Measurements from ENCODE around the gene PLVAP.
A peak's percentile ranks its signal among the peaks of the same experiment; 100 is the strongest.

The PLVAP gene

DNA sequence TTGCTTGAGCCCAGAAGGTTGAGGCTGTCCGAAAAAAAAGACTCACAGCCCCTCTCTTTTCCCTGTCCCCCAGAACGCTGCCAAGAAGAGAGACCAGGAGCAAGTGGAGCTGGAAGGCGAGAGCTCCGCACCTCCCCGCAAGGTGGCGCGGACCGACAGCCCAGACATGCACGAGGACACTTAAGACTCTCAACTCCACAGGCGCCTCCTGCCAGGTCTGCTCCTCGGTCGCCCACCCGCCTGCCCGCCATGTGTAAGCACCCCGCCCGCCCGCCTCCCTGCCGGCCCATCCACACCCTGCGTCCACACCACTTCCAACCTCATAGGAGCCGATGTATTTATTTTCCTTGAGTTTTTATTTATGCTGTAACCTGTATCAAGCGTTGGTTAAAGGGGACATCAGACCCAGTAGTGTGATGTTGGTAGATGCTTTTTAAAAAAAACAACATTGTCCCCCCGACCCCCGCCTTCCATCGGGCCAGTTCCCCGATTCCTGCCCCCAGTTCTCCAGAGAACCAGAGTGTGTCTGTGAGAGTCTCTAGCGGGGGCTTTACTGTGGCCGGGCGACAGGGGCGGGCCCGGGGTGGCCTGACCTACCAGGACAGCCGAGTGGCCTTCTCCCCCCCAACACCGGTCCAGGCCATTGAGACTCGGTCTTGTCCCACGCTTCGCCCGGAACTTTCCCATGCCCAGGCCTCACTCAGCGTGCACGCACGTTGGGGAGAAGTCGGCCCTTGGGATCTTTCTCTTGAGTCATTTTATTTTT, 57.5 kb downstream of the PLVAP start:
- no peak for DNase-seq

DNA sequence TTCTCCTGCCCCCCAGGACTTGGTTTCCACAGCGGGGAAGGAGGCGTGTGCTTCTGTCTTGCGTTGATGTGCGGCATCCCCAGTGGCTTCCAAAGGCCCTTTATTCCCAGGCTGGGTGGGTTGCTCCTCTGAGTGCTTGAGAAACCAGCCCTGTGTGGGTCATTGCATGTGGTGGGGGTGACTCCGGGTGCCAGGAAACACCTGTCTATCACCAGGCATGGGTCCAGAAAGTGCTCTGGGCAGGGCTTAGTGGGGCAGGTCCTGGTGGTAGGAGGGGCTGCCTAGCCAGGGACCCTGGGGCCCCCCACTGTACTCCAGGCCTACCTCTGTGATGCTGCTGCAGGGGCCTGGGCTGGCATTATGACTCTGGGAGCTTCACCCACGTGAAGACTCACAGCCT, 58.2 kb downstream of the PLVAP start:
- DNase-seq, result no peak

DNA sequence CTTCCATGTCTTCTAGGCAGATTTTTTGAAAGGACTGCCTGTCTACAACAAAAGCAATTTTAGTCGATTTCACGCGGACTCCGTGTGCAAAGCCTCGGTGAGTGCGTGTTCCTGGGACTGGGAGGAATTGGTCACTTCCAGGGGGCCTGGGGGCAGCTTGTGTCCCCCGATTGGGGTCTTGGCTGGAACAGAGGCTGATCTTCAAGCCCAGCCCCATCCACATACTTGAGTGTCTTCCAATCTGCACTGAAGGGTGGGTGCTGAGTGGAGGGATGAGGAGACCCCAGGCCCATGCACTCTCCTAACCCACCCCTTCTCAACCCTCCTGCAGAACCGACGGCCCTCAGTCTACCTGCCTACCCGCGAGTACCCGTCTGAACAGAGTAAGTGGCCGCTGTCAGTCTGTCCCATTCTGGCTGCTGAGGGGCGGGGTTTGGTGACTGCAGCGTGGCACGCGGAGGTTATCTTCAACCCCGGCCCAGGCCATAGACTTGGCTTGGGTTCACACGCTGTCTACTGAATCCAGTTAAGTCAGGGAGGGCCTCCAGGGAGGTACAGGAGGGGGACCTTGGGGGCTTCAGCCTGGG, 63.0 kb downstream of the PLVAP start:
- DNase-seq, result no peak

DNA sequence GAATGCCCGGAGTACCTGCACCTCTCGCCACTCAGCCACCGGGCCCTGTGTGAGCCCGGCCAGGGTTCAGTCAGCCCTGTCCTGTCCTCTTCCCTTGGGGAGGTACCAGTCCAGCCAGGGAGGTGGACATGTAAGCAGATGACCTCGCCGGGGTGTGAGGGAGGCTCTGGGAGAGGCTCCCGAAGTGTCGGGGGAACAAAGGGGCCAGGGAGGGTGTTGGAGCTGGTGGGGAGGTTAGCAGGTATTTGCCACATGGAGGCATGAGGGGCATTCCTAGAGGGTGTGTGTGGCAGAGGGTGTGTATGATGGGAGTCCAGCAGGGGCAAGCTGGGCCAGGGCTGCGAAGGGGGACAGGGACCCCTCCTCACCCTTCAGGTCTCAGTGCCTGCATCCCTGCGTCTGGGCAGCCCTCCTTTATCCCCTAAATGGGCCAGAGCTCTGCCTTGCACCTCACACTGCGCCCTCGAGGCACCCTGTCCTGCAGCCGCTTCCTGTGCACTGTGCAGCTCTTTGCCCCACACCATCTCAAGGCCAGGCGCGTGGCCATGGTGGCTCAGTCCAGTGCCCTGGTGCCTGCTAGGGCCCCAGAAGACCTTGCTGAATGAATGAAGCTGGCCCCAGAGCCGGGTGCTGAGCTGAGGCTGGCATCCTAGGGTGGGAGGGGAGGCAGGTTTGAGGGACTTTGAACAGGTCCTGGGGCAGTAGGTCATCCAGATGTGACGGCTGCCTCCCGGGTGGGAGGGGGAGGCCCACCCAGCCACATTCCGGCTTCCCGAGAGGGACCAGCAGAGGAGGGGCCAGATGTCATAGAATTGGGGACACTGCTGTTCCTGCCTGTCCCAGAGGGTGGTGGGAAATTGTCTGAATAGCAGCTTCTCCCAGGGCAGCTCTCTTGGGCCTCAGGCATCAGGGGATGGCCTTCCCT, 64.7 kb downstream of the PLVAP start:
- DNase-seq, result no peak

DNA sequence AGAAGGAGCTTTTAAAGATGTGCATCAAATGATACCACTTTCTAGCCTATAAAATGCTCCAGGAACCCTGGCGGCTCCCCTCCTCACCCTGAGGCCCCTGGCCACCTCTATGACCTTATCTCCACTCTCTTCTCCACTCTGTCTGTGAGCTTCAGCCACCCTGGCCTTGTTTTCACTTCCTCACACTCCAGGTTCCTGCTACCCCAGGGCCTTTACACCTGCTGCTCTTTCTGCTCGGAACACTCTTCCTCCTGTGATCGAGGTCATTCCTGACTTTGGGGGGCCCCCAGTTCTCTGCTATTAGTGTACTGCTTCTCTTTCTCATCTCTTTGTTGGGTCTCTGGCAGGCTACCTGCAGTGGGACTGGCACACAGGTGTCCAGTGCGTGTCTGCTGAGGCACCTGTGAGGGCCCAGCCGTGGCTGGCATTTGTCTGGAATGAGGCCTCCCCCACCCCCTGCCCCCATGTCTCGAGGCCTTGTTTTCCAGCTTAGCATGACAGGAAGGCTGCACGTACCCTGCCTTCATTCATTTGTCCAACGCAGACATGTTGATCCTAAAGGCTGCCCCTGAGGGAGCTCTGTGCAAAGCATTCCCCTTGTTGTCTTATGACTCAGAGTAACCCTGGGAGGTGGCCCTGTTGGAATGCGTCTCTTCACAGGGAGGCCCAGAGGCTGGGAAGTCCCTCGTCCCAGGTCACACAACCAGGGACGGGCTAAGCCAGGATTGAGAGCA, 65.5 kb downstream of the PLVAP start:
- no peak for DNase-seq

DNA sequence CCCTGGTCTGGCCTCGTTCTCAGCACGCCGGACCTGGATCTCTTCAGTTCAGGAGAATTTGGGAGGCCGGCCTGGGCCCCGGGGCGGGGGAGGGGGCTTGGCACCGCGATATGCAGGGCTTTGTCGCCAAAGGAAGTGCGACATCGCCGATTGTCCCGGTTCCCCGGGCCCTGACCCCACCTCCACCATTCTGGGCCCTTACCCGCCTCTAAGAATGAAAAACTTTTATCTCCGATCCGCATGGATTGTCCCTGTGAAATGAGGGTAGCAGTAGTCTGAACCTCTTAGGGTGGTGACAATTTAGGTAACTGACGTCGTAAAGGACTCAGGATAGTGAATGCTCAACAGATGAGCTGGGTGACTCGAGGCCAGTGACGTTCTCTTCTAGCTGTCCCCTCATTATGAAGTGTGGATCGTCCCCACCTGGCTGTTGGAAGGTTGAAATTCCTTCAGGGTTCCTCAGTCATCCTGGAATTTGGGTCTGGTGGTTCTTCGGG, 67.1 kb downstream of the PLVAP start:
- no peak for DNase-seq

DNA sequence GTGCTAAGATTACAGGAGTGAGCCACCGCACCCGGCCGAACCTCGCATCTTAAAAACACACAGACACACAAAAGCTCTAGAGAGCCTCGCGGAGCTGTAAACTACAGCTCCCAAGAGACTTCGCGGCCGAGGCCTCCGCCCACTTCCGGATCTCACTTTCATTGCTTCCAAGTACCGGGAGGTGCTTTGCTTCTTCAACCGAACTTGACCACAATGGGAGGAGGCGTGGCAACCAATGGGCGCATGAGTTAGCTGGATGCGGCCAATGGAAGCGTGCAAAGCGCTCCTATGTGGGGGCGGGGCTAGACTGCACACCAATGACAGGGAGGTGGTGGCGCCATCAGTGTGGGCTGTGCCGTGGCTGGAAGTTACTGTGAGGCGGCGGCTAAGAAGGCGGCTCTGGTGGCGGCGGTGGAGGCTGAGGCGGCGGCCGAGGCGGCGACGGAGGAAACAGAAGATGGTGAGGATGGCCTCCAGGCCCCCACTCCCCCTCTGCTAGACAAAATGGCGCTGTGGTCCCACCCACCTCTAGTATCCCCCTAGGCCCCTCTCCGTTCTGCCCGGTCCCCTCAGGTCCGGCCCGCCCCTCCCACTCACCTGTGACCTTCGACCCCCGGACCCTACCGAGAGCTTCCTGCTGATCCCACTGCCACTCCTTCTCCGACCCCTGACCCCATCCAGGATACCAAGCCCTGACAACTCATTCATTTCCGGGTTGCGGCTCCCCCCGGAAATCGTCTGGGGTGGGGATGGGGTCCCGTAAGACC, 67.8 kb downstream of the PLVAP start, which contains the start of gene DDA1:
TSS of gene DDA1 (plus strand) at position 366 of the 767 bp plus-strand sequence. CDS start at position 458, 92 bp downstream.
- peak; percentile 95 for DNase-seq

DNA sequence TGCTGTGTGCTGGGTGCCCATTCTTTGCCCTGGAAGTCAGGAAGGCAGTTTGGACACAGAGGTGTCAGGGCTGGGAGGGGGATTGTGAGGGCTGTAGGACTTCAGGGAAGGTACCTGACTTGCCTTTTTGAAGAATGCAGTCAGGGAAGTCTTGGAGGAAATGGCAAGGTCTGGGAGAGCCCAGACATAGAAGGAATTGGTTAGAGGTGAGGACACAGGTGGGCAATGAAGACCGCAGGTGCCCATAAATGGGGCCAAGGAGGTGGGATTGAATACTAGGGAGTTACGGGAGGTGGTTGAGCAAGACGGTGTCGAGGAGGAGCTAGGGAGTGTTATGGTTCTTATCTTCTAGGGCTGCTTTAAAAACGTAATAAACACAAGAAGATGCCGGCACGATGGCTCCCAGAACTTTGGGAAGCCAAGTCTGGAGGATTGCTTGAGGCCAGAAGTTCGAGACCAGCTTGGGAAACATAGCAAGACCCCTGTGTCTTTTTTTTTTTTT, 69.2 kb downstream of the PLVAP start:
- no peak for DNase-seq

DNA sequence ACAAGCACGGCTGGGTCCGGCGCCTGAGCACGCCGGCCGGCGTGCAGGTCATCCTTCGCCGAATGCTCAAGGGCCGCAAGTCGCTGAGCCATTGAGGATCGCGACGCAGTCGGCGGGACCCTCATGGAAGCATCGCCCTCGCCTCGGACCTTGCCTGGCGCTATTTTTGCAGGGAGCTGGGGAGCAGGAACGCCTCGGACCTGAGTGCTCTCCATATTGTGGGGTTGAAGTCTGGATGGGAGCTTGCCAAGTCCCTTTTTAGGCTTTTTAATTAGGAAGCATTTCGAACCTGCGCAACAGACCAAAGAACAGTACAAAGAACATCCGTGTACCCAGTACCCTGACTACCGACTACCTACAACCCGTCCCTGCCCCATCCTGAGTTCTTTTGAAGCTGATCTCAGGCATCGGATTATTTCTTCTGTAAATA, 70.8 kb downstream of the PLVAP start:
- no peak for DNase-seq

DNA sequence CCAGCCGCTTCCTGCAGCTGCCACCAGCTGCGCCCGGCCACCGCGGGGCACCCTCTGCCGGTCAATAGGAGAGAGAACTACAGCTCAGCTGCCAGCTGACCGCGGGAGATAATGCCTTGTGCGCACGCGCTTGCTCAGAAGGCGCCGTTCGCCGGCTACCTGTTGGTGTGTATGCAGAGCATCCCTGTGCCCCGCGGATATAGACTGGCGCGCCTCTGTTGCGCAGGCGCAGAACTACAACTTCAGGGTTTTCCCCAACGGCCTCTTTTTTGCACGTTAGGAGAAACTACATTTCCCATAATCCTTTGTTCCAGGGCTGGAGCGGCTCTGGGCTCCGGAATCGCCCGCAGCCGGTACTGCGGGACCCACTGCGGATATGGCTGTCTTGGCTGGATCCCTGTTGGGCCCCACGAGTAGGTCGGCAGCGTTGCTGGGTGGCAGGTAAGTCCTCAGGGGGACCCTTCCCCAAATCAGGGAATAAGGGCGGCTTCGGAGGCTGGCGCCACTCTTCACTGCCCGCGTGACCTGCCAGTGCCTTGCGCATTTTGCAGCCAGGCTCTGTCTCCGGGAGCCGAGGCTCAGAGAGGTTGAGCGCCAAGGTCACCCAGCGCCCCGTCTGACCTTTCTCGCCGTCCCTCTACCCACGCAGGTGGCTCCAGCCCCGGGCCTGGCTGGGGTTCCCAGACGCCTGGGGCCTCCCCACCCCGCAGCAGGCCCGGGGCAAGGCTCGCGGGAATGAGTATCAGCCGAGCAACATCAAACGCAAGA, 71.4 kb downstream of the PLVAP start, which contains the start of gene MRPL34:
TSS of gene MRPL34 (plus strand) at position 356 of the 768 bp plus-strand sequence. CDS start at position 377, 21 bp downstream.
- peak; percentile 89 for DNase-seq

DNA sequence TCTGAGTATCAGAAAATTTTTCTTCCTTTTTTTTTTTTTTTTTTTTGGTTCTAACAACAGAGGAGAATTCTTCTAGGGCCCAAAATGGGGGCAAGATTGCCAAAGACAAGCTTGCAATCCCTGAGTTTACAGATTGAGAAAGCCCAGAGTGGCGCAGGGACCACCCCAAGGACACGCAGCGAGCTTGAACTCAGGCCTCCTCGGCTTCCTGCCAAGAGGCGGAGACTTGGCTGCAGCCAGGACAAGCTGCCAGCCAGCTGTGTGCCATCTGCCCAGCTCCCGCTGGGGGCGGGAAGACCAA, 72.0 kb downstream of the PLVAP start:
- no peak for DNase-seq

DNA sequence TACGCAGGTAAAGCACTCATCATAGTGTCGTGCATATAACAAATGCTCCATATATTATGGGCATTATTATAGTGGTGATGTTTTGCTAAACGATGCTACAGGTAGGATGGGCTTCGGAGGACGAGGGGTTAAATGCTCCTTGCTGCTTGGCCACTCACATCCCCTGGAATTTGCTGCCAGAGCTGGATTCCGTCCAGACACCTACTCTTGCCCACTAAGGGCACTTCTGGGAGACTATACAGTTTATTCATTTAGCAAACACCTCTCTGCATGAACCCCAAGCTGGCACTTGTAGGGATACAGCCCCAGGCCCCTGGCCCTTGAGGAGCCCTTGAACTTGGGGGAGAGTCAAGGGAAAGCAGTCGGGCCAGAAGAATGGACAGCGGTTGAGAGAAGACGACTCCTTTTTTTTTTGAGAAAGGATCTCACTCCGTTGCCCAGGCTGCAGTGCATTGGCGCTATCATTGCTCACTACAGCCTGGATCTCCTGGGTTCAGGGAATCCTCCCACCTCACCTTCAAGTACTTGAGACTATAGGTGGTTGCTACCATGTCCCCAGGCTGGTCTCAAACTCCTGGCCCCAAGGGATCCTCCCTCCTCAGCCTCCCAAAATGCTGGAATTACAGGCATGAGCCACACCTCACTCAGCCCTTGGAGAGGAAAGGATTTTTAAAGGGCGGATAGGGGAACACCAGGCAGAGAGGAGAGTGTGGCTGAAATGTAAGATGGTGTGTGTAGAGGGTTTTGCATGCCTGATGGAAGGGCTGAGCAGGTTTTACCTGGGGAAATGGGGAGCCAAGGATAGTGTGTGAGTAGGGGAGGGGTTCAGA, 72.5 kb downstream of the PLVAP start:
- no peak for DNase-seq

DNA sequence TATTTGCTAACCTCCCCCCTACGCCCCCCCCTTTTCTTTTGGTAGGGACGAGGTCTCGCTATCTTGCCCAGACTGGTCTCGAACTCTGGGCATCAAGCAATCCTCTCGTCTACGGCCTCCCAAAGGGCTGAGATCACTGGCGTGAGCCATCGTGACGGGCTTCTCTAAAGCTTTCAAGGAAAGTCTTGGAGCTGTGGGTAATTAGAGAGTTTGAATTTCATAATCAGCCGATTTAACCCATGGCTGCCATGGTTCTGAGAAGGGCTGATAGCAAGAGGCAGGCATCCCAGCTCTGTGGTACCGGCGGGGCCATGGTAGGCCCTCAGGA, 73.2 kb downstream of the PLVAP start:
- DNase-seq, result no peak

DNA sequence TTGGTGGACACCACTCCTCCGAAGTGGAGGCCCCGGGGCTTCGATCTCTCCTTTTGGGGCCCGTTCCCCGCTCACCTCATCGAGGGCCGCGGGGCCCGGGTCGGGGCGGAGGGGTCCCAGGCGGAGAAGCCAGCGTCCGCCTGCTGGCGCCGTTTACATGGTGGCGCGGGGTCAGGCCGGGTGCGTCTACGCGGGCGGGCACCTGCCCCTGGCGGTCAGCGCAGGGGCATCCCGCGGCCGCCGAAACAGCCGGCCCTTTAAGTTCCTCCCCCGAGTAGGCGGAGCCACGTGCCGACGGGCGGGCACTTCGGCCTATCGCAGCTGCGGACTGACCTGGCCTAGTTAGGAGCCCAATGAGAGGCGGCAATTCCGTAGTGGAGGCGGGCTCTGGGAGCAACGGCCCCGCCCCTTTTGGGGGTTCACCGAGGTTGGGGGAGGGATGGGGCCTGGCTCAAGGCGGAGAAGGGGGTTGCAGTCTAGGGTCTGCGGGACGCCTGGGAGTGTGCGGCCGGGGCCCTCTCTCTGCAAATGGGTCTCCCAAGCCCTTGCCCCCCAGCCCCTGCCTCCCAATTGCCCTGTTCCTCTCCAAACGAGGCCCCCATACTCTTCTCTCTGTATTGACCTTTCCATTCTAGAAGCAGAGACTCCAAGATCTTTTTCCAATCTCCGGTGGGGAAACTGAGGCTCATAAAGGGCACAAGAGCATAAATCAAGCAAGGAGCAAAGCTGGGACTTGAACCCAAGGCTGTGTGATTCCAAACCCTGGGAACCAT, 73.8 kb downstream of the PLVAP start, which contains the start of gene ABHD8:
TSS of gene ABHD8 (minus strand) at position 259 of the 773 bp plus-strand sequence. CDS start 1,809 bp downstream, outside the sequence.
- DNase-seq, result peak; percentile 94

DNA sequence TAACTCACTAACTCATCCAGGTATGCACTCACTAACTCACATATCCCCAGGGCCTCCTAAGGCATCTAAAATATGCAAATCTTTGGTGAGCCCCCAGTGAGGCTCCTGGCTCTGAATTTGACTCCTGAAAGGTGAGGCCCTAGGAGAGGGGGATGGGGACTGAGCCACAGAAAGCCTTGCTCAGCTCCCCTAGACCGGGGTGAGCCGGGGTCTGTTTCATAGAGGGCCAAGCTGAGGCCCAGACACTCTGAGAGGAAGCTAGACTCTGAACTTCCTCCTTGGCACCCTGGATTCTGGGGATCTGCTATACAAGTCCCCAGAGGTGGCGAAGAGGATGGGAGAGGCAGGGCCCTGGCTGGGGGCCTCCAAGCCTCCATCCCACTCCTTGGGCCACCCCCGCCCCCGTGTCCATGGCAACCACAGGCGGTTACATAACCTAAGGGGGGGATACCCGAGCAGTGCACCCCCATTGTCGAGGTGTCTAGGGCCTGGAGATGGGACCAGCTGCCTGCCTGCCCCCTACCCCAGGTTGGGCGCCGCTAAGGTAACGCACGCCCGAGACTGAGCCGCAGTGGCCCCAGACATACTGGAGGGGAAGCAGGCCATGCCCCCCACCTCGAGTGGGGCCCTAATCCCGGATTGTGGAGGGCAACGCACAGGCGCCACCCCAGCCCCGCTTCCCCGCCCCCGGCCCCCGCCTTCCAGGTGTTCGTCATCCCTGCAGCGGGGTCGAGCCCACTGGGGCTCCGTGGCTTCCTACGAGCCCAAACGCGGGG, 74.6 kb downstream of the PLVAP start:
- no peak for DNase-seq

Measured in activated T-cell treated with anti-CD3 and anti-CD28 coated beads, Interleukin-2, amount 50 U/mL, for 1 hour (primary cell).